Measurements from ENCODE around the gene LRP1-AS.

LRP1-AS gene

DNA sequence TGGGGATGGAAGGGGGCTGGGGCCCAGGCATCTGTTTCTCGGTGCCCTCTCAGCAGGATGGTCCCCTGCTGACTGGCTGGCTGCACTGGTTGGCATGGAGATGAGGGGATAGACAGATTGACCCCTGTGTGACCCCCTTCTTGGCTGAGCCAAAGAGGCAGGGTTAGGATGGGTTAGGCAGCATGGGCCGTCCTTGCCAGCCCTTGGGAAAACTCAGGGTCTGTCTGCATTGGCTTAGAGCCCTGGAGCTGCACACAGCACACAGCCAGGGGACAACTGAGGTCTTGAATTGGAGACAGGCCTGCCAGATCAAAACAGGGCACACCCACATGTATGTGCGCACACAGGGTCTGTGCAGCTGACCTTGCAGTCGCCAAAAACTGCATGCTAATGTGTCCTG, 11.2 kb upstream of the LRP1-AS start:
- DNase-seq: no peak

DNA sequence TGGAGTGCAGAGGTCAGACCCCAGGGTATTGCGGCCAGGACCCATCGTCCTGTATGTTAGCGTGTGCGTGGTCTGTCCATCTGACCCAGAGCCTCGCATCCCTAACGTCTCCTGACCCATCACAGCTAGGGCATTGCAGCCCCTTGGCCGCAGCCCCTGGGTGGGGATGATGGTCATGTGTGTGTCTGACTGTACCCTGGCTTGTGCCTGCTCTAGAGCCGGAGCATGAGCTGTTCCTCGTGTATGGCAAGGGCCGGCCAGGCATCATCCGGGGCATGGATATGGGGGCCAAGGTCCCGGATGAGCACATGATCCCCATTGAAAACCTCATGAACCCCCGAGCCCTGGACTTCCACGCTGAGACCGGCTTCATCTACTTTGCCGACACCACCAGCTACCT, 10.8 kb upstream of the LRP1-AS start:
- no peak for DNase-seq

DNA sequence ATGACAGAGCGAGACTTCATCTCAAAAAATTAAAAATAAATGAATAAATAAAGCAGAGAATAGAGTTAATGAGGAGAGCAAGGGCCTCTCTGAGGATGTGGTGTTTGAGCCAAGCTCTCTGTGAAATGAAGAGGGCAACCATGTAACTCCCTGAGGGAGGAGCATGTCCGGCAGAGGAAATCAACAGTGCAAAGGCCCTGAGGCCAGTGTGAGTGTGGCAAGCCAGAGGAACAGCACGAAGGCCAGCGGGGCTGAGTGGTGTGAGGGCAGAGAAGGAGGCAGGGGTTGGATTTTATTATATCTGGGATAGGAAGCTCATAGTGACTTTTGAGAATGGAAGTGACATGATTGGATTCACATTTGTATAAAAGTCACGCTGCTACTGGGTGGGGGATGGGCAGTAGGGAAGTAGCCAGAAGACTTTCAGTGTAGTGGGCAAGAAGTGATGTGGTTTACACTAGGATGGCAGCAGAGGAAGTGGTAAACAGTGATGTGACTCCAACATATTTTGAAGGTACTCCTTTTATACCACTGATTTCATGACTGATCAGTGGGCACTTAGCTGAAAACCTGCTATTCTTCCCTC, 10.3 kb upstream of the LRP1-AS start:
- DNase-seq: no peak

DNA sequence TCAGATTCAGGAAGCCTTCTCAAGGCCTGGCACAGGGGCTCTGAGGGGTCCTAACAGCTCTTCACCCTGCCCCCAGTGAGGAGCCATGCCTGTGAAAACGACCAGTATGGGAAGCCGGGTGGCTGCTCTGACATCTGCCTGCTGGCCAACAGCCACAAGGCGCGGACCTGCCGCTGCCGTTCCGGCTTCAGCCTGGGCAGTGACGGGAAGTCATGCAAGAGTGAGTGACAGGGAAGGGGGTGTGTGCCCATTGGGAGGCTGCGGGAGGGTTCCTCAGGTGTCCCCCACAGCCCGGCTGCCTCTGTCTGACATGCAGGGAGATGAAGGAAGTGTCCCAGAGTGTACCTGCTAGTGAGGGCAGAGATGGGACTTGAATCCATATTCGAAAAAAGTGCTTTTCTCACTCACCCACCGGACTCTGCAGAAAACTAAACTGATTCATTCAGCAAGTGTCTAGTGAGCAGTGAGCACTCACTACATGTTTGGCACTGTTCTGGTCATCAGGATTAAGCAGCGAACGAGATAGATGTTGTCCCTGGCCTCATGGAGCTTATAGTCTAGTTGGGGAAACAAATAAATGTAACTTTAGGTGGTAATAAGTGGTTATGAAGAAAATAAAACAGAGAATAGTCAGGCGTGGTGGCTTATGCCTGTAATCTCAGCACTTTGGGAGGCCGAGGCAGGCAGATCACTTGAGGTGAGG, 9.4 kb upstream of the LRP1-AS start:
- no peak for DNase-seq

DNA sequence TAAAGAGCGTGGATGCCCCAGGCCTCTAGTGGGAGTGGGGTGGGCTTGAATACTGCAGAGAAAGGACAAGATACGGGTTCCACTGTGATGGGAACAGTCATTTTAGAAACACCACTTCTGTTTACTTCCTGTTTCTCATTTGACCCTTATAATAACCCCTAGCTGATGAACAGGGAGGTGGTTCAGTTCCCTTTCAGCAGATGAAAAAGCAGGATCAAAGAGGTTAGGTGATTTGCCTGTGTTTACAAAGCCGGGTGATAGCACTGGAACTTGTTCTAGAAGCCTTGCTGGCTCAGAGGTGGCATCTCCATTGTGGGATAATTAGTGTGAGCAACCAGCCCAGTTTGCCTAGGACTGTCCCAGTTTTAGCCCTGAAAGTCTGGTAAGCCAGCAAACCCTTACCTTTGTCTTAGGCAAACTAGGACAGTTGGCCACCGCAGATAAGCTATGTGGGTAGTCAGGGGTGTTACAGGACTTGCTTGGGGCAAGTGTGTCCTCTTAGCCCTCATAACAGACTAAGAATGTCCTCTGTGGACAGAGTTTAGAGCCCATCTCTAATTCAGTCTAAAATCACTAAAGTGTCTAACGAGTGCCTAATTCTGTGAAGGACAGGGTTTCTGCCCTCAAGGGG, 7.5 kb upstream of the LRP1-AS start:
- no peak for DNase-seq

DNA sequence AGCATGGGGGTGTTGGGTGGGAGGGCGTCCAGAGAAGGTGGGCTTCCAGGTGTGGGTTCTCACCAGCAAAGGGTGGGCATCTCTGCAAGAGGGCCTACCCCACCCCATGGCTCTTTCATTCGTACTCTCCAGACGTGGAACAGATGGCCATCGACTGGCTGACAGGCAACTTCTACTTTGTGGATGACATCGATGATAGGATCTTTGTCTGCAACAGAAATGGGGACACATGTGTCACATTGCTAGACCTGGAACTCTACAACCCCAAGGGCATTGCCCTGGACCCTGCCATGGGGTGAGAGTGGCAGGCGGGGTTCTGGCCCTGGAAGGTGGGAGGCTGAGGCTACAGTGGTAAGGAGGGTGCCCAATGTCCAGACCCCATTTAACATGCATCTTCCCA, 6.7 kb upstream of the LRP1-AS start:
- no peak for DNase-seq

DNA sequence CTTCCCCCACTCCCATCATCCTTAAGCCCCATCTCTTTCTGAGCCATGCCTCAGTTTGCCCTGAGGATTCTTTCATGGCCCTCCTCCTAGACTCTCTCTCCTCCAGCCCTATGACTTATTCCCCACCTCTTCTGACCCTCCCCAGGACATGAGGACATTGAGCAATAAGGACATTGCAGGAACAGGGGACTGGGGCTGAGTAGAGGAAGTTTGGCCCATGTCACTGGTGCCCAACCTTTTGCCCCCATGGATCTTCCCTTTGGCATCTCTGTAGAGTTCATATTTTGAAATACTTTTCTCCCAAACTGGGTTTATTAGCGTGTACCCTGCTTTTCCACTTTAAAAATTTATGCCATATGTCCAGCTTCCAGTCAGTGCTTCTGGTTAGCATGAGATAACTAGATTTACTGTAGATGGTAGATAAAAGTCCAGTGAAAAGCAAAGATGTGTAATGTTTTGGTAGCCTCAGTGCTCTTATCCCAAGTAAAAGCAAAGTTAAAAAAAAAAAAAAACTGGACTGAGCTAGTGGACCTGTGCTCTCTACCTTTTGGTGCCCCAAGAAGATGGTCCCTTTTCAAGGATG, 6.1 kb upstream of the LRP1-AS start:
- no peak for DNase-seq

DNA sequence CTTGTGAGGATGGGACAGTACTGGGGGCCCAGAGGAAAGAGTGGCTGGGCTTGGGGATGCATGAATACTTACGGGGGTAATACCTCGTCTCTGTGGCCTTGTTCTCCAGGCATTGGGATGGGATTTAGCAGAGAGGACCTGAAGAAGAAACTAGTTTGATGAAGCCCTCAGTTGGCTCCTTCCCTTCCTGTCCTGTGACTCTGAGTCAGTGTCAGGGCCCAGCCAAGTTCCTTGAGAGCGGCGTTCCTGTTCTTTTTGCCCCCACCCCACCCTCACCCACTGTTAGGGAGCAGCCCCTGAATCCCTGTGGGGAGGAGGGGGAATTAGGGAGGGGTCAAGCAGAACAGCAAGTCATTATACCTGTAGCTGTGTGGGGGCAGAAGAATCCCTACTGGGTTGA, 5.2 kb upstream of the LRP1-AS start:
- DNase-seq: no peak

DNA sequence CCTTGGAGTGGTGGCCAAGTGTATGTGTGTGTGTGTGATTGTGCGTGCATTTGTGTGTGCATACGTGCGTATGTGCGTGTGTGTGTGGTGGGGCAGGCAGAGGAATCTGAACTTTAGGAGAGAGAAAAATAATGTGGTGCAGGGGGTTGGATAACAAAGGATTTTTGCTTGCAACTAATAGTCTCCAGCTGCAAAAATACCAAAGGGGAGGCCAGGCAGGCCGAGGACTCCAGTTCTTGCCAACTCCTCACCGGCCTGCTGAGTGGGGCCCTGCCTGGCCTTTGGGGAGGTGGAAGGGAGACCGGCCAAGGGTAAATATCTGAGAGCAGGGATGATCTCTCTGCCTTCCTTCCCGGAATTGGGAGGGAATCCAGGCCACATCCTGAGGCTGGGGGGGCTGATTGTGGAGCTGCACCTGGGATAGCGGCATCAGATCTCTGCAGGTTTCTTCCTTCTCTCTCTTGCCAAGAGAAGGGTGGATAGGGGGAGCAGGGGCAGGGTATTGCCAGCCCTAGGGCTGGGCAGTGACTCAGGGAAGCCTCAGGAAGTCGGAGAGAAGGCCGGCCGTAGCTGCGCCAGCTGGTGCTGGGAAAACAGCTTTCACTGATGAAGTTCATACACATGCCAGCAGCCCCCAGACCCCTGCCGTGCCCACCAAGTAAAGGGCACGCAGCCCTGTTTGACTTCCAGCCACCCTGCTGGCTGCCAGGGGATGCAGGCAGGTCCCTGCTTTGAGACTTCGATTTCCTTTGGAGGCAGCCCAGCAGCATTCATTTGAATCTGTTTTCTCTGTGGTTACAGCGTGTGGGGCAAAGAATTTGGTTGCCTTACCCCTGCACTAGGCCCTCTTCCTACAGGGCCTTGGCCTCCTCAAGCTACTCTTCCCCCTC, 4.6 kb upstream of the LRP1-AS start:
- no peak for DNase-seq

DNA sequence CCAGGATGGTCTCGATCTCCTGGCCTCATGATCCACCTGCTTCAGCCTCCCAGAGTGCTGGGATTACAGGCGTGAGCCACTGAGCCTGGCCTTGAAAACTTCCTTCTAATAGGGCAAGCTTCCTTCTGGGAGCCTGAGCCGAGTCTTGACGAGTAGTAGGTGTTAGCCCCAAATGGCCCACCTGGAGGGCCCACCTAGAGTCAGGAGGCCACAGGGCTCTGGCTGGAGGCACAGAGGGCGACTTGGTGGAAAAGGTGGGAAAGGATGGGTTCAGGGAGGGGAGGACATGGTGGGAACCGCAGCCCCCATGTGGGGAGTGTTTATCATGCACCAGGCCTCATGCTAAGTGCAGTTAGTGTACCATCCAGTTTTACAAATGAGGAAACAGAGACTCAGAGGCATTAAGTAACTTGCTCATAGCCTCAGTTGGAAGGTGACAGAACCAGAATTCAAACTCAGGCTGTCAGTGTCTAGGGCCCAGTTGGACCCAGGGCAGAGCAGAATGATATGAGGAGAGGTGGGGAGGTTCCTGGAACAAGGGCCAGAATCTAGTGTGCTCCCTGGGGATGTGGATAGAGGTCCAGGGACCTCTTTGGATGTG, 3.1 kb upstream of the LRP1-AS start:
- no peak for DNase-seq

DNA sequence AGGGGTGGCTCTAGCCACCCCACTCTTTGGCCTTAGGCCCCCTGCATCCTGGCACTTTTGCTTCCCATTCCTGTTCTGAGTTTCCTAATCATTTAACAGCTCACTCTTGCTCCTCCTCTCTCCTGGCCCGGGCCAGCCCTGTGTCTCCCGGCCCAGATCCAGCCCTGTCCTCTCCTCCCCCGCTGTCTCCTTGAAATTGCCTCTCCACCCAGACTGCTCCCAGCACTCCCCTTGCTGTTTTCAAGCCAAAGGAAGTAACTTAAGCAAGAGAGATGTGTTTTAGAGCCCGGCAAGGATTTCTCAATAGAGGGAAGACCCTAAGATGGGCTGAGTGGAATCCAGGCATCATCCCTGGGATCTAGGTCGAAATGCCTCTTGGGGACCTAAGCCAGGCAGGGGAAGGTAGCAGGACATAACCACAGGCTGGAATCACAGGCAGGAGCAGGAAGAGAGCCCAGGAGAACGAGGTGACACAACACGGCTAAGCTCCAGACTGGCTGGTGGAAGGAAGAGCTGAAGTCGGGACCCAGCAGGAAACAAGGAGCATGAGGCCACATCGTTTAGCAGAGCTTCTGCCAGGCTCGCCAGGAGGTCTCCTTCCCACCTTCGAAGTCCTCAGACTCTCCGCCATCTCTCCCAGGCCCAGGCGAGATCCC, 2.0 kb upstream of the LRP1-AS start:
- no peak for DNase-seq

DNA sequence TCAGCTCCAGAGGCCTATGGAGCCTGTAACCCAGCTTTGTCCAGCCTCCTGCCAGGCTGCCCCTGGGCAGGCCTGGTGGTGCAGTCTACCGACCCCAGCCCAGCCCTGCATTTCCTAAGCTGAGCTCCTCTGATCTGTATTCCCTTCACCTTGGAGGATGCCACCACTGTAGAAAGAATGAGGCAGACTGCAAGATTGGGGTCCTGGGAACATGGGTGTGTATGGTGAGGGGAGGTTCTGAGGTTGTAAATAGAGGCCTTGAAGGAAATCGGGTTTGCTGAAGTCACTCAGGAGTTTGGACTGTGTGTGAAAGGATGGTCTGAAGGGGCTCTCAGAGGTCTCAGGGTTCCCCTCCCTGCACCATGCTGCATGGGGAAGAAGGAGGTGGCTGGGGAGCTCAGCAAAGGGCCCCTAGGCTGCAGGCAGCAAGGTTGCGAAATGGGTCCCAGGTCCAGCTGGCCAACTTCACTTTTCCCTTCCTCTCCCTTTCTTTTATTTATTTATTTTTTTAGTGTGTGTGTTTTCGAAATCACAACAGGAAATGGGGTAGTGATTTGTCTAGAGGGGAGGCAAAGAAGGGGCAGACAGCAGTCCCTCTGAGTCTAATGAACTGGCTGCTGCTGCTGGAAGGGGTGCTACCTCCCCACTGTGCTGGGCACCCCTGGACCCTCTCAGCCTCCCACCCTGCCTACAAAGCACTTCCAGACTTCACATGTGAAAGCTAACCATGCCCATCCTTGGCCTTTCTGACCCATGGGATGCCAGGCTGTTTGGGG, 1.2 kb upstream of the LRP1-AS start:
- DNase-seq: no peak

DNA sequence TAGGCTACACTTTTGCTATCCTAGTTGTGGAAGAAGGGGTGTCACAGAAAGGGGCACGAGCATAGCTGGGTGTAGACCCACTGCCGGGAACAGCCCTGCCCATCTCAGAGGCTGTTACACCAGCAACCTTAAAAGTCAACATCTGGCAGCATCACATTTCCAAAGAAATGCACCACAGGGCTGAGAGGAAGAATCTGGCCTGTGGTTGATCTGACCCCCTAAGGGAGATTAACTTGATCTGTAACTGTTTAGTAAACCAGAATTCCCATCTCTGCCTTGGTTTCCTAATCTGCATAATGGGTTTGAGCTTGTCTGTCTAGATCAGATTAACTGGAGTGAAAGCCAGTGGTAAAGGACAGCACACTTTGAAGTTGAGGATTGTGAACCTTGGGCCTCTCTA, 1.3 kb downstream of the LRP1-AS start:
- DNase-seq: no peak

DNA sequence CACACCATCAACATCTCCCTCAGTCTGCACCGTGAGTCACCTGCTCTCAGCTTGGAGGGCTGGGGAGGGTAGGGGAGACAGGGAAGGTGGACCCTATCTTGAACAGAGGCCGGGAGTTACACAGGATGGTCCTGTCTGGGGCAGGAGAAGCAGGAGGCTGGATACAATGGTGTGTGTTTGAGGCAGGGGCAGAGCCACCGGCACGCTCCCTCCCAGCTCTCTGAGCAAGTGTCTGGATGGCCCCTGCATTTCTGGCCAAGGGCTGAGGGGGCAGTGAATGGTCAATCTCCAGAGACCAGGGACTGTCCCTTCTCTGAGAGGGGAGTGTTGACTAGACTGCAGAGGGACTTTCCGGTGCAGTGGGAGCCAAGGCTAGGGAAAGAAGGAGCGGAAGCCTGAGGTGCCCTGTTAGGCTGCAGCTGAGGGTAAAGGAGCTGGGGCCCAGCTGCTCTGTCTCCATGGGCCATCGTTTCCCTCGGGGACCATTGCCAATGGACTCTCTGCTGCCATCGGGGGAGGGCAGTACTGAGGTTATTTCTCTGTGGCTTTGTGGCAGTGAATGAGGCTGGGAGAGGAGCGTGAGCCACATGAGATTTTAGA, 1.9 kb downstream of the LRP1-AS start:
- DNase-seq: no peak

DNA sequence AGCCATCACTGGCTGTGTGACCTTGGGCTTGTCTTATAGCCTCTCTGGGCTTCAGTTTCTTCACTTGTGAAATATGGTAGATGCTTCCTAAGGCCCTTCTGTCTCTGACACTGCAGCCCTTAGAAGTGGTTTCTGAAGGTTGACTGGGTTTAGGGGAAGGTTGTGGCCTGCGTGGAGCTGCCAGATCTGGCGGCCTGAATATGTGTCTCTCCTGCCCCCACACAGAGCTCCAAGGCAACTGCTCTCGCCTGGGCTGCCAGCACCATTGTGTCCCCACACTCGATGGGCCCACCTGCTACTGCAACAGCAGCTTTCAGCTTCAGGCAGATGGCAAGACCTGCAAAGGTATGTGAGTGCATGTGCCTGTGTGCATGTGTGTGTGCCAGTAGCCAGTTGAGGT, 4.0 kb downstream of the LRP1-AS start:
- DNase-seq: no peak

DNA sequence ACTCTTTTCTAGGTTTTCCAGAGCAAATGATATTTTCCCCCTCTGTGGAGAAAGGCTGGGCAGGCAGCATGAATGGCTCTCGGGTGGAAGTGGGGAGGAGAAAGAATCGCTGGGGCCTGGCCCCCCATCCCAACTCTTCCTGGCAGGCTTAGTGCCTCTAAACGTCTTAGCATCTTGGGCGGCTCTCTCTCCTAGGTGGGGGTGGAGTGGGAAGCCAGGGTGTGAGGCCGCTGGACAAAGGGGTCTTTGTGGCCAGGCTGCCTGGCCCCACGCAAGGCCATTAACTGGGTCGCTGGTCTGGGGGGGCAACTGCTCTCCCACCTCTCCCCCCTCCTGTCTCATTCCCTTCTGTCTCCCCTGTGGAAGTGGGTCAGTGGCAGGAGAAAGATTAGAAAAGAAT, 4.7 kb downstream of the LRP1-AS start:
- DNase-seq: no peak

DNA sequence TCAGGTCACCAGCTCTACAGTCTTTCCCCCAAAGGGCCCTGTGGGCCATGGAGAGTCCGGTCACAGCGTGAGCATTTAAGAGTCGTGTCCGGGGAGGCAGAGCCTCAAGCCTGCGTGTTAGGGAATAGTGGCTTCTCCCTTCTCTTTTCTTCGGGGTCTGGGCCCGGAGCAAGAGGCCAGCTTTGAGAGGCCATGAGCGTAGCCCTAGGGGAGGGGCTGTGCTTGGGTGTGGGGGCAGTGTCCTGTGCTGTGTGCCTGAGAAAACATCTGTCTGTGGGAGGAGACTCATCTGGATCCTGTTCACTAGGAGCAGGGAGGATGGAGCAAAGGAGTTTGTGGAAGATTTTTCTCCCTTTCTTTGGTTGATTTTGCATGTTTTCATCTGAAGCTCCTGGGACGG, 5.3 kb downstream of the LRP1-AS start:
- no peak for DNase-seq

DNA sequence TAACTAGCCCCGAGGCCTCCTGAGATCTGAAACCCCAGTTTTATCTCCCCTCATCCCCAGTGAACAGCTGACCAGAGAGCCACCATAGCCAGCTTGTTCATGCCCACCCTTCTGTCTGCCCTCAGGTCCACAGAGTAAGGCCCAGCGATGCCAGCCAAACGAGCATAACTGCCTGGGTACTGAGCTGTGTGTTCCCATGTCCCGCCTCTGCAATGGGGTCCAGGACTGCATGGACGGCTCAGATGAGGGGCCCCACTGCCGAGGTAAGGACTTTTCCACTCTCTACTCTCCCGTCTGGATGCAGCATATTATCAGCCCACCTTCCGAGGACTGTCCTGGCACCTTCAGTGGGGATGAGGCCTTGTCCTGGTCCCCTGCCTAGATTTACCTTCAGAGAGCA, 6.2 kb downstream of the LRP1-AS start:
- no peak for DNase-seq

DNA sequence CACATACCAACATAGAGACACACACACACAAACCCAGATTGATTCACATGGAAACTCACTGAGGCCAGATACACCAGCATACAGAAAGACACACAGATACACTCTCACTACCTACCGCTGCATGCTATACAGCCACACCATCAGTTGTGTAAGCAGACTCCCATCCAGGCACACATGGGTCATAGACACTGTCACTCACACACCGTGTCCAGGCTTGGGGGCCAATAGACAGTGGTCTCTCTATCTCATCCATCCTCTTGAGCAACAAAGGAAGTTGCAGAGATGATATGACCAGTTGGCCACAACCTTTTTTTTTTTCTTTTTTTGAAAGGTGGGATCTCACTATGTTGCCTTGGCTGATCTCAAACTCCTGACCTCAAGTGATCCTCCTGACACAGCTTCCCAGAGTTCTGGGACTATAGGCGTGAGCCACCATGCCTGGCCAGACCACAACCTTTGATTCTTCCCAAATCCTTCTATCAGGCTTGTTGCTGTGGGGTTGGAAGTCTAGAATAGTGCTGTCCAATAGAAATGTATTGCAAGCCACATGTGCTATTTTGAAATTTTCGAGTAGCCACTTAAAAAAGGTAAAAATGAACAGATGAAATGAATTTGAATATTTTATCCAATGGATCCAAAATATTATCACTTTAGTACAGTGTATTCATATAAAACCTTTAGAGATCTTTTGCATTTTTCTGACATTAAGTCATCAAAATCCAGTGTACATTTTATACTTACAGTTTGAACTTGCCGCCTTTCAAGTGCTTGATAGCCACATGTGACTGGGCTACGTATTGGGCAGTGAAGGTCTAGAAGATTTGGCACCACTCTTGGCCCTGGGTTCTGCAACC, 7.4 kb downstream of the LRP1-AS start:
- no peak for DNase-seq

Data from NCI-H2171 (cell line).